ENCODE measurements around the gene WFIKKN1.
A peak's percentile ranks its signal among the peaks of the same experiment; 100 is the strongest.

Gene WFIKKN1, protein sequence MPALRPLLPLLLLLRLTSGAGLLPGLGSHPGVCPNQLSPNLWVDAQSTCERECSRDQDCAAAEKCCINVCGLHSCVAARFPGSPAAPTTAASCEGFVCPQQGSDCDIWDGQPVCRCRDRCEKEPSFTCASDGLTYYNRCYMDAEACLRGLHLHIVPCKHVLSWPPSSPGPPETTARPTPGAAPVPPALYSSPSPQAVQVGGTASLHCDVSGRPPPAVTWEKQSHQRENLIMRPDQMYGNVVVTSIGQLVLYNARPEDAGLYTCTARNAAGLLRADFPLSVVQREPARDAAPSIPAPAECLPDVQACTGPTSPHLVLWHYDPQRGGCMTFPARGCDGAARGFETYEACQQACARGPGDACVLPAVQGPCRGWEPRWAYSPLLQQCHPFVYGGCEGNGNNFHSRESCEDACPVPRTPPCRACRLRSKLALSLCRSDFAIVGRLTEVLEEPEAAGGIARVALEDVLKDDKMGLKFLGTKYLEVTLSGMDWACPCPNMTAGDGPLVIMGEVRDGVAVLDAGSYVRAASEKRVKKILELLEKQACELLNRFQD
- 0.24 to 0.62 (median 0.29) reads per million in 4 donors for total RNA-seq

DNA sequence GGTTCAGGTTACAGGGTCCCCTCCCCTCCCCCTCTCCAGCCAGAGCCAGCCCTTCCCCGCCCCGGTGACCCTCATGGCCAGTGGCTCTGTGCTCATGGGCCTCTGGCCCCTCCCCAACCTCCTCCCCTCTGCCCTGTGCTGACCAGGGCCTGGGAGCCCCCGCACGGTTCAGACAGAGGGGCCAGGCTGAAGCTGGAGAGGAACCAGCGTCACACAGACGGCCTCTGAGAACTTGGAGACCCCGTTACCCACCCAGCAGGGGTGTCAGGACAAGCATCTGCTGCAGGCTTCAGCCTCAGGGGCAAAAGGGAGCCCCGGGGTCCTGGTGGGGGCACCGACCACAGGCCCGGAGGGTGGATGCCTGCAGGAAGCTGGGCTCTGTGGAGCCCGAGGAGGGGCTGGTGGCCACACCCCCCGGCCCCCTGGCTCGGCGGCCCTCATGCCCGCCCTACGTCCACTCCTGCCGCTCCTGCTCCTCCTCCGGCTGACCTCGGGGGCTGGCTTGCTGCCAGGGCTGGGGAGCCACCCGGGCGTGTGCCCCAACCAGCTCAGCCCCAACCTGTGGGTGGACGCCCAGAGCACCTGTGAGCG is at the start of gene WFIKKN1:
TSS of gene WFIKKN1 (plus strand) at position 171 of the 591 bp plus-strand sequence. CDS start at position 440, 269 bp downstream.
- DNase-seq, result no peak

DNA sequence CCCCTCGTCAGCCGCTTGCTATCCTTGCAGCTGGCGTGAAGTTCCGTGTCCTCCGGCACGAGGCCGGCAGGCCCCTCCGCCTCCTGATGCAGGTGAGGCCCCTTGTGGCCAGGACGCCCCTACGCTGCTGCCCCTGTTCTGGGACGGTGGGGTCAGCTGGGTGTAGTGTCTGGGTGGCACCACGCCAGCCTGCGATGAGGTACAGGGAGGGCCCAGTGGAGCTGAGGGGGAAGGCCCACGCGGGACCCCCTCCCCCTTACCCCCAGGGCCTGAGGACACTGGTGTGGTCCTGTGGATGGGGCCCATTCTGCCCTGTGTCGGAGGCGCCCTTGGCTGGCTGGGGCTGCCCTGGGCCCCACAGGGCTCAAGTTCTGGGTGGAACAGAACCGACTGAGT is 48.6 kb upstream of the WFIKKN1 start:
- no peak for DNase-seq

DNA sequence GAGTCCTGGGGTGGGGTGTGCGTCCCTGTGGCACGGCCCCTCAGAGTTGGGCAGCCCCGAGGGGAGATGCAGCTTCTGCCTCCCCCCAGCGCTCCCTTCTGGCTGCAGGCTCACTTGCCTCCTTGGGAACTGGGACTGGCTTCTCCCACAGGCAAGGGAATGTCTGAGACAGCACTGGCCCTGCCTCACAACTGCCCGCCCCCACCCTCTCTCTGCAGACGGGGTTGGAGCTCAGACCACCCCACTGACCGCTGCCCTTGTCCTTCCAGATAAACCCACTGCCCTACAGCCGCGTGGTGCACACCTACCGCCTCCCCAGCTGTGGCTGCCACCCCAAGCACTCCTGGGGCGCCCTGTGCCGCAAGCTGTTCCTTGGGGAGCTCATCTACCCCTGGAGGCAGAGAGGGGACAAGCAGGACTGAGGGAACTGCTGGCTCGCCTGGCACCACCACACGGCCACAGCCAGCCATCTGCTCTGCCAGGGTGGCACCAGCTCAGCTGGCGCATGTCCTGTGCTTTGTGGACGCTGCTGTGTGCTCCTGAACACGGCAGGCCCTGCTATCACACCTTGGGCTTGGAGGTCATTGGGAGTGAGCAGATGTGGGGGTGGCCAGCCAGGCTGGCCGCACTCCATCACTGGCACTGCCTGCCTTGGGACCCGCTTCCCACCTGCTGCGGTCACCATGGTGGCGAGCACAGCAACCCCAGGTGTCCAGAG is 48.0 kb upstream of the WFIKKN1 start:
- no peak for DNase-seq

DNA sequence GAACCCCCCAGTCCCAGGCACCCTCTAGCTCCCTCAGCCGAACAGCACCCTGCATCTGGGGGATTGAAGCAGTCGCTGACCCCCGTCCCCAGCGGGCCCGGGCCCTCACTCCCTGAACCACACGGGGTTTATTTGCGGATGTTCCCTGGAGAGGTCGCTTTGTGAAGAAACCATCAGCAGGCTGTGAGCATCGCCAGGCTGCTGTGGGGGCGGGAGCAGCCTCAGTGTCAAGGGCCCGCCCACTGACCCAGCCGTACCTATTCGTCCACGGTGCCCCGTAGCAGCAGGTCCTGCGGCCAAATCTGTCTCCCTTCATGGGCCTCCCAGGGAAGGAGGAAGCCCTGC is 47.3 kb upstream of the WFIKKN1 start:
- DNase-seq, result no peak

DNA sequence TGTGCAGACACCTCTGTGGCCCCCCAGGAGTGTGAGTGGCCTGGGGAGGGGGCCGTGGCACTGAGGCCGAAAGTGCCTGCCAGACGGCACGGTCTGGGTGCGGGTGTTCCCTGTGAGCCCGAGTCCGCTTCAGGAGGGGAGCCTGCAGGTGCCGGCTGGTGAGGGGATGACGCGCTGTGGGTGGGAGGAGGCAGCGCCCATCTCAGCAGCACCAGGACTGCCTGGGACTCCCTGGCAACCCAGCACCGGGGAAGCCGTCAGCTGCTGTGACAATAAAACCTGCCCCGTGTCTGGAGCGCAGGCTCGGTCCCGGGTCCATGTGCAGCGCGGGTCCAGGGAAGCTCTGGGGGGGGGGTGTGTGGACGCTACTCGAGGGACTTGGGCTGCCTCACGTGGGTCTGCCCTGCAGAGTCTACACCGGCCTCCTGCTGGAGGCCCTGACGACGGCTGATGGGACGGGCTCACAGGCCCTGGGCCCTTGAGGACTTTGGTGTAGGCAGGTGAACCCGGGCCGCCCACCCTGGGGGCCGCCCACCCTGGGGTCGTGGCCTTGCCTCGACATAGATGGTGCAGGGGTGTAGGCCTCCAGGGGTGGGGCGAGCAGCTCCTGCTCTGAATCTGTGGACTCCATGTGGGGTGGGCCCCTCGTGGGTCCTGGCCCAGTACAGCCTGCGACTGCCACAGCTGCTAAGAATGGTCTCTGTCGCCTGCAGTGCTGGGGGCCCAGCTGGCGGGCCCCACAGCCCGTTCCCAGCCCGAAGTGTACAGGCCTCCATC is 46.8 kb upstream of the WFIKKN1 start:
- no peak for DNase-seq

DNA sequence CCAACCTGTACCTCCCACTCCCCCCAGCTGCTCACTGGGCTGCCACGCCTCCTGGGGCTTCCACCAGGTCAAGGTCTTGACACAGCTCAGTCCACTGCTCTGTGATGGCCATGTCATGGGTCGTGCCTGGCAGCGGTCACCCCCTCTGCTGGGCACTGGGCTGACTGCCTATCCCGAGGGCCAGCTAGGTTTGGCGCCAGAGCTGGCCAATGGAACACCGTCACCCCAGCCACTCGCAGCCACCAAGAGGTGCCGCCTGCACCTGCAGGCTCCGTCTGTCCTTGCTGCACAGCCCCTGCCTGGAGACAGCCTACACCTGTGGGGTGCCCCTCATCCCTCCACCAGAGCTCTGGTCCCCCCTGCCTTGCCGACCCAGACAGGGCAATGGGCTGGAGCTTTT is 45.4 kb upstream of the WFIKKN1 start:
- no peak for DNase-seq

DNA sequence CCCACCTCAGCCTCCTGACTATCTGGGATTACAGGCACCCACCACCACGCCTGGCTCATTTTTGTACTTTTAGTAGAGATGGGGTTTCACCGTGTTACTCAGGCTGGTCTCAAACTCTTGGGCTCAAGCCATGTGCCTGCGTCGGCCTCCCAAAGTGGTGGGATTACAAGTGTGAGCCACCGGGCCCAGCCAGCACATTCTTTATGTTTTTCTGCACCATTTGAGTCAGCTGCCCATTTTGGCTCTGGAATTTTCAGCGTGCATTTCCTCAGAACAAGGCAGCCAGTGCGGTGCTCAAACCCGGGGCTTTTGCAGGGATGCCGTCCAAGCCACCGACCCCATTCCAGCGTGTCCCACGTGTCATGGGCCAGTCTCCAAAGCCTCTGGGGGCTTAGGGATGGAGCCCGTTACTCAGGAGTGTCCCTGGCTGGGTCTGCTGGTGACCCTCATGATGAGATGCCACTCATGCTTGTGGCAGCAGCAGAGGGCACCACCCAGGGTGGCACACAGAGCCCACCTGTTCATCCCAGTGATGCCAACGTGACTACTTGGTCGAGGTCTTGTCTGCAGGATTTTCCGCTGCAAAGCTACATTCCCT is 44.6 kb upstream of the WFIKKN1 start:
- DNase-seq, result no peak

DNA sequence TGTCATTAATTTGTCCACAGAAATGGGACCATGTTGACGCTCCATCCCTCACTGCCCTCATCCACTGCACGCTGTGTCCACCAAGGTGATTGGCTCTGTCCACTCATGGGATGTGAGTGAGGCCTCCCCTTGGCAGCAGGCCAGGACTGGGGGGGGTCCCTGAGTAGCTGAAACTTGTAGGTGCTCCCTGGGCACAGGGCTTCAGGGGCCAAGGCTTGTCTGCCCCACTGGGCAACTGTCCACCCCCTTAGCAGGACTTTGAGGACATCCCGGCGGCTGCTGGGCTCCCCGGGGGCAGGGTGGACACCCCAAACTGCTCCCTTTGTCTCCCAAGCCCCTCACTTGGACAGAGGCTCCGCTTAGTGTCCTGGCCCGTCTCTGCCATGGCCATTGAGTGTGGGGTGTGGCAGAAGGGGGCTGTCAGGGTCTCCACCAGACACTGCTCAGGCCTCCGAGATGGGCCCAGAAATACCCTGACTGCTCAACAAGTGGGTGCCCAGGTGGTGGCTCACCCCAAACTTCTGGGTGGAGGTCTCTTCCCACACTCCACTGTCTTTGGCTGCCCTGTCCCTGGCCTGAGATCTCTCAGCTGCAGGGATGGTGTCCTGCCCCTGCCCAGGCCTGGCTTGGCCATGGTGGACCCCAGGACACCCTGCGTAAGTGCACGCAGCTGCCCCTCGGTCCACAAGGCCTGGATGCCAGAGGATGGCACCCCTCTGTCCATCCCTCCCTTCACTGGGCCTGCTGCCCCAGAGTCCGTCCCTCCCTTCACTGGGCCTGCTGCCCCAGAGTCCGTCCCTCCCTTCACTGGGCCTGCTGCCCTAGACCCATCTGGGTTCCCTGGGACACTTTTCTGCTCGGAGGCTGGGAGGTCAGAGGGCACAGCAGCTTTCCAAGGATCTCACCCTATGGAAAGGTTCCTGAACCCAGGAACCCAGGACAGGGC is 43.9 kb upstream of the WFIKKN1 start:
- DNase-seq, result no peak

DNA sequence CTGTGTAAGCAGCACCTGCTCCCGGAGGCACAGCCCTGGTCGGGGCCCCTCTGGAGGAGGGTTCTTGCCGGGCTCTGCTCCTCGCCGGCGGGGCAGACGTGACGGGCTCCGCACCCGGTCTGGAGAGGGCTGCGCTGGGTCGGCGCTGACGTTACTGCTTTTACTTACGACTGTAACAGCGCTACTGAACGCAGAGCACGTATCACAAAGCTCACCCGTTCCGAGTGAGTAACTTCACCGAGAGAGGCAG is 42.2 kb upstream of the WFIKKN1 start:
- DNase-seq, result peak; percentile 31 to 69 (median 60)

DNA sequence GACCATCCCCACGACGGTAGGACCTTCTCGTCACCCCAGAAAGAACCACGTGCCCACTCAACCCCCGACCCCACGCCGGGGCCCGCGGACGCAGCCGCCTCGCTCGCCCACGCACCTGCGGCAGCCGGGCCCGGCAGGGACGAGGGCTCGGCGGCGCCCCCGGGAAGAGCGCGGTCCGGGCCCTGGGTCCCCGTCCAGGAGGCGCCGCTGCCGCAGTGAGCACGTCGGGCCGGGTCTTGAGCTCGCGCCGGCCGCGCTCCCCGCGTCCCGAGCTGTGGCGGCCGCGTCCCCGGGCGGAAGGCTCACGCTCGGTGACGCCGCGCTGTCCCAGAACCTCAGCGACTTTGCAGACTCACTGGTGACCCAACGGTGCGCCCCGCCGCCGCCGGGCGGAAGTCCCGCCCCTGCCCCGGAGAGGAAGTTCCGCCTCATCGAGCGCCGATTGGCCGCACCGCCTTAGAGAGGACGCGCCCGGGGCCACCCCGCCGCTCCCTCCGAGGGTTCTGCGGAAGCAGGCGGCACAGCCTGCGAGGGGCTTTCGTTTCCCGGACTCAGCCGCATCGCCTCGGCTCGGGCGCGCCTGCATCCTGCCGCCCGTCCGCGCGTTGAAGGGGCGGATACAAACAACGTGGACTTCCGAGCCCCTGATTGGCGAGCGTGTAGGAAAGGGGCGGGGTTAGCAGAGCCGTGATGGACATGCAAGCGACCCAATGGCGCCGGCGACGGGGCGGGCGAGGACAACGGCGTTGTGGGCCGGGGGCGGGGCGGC is 41.7 kb upstream of the WFIKKN1 start:
- peak; percentile 97 to 98 (median 97) for DNase-seq

DNA sequence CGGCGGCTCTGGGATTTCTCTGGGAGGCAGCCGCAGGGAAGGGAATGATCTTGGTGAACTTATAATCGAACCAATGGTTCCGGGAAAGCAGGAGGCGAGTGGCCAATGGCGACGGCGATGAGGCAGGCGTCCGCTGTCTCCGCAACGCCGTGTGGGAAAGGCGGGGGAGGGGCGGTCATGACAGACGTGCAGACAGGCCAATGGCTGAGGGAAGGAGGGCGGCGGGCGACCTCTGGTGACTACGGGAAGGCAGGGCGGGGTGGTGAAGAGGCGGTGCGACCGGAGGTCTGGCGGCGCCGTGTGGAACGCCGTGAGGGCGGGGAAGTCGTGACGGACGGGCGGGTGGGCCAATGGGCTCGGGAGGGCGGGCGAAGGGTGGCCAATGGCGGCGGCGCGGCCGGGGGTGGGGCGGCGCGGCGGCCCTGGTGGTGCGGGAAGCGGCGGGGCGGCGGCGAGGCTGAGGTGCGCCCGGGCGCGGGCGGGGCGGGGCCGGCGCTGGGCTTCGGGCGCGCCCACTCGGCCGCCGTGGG is 41.1 kb upstream of the WFIKKN1 start, which contains the start of gene RAB40C:
TSS of gene RAB40C (plus strand) at position 409 of the 530 bp plus-strand sequence. CDS start 226 bp downstream, outside the sequence.
- DNase-seq, result peak; percentile 98 to 99 (median 99)

DNA sequence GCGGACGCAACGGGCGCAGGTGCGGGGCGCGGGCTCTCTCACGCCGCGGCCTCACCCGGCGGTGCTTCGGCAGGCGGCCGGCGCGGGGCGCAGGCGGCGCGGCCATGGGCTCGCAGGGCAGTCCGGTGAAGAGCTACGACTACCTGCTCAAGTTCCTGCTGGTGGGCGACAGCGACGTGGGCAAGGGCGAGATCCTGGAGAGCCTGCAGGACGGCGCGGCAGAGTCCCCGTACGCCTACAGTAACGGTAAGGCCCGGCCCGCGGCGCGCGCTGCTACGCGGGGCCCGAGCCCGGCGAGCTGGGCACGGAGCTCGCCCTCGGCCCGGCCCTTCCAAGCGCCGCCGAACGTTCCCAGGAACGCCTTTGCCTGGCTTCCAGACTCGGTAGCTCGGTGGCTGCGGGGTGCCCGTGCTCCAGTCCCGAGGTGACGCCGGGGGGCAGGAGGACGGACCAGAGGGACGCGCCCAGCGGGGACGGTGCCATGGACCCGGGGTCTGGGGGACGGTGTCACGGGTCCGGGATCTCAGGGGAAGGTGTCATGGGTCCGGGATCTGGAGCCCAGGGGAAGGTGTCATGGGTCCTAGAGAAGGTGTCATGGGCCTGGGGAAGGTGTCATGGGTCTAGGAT is 40.5 kb upstream of the WFIKKN1 start:
- no peak for DNase-seq

DNA sequence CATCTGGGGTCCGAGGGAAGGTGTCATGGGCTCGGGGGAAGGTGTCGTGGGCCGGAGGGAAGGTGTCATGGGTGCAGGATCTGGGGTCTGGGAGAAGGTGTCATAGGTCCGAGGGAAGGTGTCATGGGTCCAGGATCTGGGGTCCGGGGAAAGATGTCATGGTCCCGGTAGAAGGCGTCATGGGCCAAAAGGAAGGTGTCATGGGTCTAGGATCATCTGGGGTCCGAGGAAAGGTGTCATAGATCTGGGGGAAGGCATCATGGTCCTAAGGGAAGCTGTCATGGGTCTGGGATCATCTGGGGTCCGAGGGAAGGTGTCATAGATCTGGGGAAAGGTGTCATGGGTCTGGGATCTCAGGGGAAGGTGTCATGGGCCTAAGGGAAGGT is 40.0 kb upstream of the WFIKKN1 start:
- DNase-seq, result no peak

DNA sequence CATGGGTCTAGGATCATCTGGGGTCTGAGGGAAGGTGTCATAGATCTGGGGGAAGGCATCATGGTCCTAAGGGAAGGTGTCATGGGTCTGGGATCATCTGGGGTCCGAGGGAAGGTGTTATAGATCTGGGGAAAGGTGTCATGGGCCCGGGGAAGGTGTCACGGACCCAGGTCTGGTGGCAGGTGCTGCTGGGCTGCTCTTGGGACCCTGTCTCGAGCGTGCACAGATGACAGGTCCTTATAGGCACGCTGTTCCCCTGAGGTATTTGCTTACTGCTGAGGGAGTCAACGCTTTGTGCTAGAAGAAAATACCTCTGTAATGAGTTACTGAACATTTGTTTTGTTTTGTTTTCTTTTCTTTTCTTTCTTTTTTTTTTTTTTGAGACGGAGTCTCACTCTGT is 39.6 kb upstream of the WFIKKN1 start:
- DNase-seq, result no peak

DNA sequence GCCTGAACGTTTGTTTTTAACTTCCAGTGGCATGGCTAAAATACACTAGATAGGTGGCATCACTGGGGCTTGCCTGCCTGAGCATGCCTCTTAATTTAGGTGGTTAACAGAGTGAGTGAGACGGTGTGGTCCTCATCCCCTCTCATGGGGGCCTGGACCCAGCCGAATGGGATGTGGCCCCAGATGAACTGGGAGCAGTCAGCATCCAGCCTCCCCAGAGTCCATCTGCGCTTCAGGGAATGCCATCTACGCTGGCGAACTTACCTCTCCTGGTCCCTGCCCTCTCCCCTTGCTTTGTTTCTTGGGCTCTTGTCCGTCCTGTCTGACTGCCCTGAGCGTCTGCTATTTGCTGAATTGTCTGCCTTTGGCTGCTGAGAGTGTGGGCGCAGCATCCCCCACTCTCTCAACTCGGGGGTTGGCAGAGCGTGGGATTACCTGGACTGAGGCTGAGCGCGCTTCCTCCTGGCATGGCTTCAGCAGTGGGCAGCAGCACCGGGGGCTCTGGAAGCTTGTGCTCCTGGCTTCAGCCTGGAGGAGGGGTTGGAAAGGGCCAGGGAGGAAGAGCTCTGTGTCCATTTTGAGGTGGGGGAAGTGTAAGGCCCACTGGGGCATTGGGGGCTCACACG is 38.8 kb upstream of the WFIKKN1 start:
- DNase-seq, result no peak

DNA sequence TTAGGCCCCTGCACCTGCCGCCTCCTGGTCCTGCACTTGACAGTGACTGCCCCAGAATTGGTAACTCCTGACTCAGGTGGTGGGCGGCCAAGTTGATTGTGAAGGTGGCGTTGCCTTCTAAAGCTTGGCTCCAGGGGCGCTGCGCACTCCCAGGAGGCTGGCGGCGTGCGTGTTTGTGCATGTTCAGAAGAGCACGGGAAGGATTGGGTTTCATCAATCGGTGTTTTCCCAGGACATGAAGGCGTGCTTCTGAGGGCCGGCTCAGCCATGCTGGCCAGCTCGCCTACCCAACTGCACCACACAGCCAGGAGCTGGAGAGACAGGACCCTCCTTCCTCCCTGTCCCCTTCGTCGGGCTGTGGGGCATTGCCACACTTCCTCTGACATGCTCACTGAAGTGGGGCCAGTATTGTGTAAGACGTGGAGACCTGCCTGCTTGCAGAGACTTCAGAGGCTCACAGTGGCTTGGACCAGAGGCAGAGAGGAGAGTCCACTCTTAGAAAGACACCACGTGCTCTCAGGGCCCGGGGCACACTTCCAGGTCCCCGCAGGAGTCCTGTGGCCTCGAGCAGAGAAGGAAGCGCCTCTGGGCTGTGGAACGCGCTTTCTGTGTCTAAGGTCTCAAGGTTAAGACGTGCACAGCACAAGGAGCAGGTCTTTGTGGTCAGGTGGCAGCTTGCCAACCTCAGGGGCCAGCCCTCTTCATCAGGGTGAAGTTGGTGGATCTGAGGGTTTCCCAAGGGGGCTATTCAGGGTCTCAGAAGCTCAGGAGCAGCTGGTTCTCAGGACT is 38.1 kb upstream of the WFIKKN1 start:
- no peak for DNase-seq

DNA sequence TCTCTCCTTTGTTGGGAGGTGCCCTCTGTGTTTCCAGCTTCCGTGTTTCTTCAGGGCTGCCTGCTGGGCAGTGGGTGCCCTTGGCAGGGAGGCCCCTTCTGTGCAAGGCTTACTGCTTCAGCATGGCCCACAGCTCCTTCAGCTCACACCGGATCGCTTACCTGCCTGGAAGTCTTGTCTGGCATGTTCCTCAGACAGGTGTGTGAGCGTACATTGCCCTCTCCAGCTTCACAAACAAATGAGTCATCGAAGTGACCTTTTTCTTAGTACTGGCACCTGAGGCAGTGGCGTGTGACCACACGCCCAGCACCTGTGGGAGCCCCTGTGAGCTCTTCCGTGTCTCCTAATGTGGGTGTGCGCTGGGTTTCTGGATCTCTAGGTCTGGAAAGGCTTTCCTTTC is 37.4 kb upstream of the WFIKKN1 start:
- DNase-seq, result no peak

DNA sequence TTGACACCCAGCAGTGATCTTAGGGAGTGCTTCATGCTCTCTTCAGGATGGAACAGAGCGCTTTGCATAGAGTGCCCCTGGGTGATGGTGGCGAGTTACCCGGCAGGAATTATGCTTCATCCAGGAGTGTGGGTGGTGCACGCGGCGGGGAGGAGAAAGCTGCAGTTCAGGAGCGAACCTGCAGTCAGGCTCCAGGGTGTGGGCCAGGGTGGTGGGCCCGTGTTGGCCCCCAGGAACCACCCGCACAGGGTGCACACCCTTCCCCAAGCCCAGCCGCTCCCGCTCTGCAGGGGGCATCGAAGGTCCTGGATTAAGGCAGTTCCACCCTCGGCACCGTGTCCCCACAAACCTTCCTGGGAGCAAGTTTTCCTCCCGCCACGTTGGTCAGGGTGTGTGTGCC is 37.0 kb upstream of the WFIKKN1 start:
- no peak for DNase-seq

All from T-helper 1 cell (primary cell).